CD4-positive, alpha-beta T cell treated with Interferon gamma for 1 hour (primary cell): ENCODE measurements around the gene EEF1AKMT2.

Experiments
- DNase-seq: peaks from one replicate; pipeline ENCODE4 v3.0.0-alpha.2; 2020

The EEF1AKMT2 gene

GRCh38 chr10:124717911-124718741 is 73.6 kb downstream of the EEF1AKMT2 start:
- DNase-seq, result peak; percentile 78

- no peak for DNase-seq
Measured at GRCh38 chr10:124717041-124717757, 74.5 kb downstream of the EEF1AKMT2 start.

DNA sequence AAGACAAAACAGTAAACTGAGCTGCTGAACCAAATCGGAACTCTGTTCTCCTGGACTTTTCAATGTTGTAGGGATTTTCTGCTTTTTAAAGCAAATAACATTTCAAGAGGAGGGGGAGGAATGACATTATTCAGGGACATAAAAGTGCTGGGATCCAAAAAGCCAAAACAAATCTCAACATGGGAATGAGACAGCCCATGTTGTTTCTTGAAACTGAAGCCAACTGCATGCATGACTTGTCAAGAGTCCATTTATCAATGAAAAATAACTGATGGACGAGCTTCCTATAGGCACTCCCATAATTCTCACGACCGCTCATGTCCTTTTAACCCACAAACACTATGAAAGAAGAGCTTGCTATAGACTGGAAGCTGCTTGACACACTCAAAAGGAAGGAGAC is 75.3 kb downstream of the EEF1AKMT2 start:
- DNase-seq, result no peak

GRCh38 chr10:124715439-124715838 is 76.2 kb downstream of the EEF1AKMT2 start:
- no peak for DNase-seq

DNA sequence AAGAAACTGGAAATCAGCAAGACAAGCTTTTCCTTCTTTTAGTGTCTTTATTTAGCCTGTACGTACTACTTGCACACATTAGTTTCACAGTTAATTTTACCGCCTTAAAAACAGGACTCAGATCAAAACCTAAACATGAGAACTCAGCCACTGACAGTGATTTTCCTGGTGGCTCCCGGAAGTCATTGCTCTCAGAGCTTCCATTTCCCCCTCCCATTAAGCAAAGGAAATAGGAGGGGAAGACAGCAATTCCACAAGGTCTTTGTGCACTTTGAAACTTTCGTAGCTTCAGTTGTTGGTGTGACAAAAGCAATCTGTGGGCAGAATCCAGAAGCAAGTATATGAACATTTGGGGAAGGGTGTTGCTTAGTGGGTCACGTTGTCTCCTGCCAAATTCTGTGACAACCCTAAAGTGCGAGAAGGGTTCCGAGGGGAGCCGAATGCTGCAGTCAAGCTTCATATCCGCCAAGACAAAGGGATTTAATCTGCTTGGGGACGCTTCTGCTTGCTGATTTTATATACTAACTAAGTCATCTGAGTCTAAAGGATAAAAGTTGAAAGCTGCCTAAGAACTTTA is 77.9 kb downstream of the EEF1AKMT2 start:
- DNase-seq, result no peak

- DNase-seq, result no peak
Measured at GRCh38 chr10:124712704-124713407, 78.8 kb downstream of the EEF1AKMT2 start.

DNA sequence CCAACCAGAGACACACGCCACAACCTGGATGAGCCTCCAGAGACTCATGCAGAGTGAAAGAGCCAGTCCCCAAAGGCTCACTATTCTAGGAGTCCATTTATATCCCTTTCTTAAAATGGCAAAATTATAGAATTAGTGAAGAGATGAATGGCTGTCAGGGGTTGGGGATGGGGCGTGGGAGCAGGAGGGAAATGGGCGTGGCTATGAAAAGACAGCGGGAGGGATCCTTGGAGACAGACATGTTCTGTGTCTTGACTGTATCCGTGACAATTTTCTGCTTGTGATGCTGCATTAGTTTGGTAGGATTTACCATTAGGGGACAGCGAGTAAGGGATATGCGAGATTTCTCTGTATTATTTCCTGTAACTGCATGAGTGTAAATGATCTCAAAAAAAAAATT is 80.5 kb downstream of the EEF1AKMT2 start:
- DNase-seq, result no peak

DNA sequence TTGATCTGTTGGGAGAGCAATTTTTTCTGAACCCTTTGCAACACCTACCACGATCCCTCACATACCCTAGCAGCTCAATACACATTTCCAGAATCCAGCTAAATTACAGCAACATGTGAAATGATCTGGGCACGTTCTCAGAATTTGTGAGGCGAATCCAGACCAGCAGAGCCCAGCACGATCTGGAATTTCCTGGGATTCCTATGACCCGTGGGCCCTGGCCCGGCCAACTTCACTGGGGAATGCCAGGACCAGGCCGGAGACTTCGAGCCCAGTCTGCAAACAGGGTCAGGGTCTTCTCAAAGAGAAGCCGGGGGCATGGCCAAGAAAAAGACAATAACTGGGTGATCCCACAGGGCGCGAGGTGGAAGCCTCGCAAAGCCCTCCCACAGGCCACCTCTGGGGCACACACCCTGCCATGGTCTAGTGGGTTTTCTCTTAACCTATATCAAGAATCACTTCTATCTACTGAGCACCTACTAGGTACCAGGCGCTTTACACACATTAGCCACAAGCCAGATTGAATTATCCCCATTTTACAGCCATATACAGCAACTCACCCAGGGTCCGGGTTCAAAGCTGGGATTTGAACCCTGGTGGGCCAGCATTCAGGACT is 81.3 kb downstream of the EEF1AKMT2 start:
- DNase-seq, result no peak

GRCh38 chr10:124709861-124710260 is 81.8 kb downstream of the EEF1AKMT2 start:
- no peak for DNase-seq

- no peak for DNase-seq
Measured at GRCh38 chr10:124708922-124709520, 82.7 kb downstream of the EEF1AKMT2 start.

DNA sequence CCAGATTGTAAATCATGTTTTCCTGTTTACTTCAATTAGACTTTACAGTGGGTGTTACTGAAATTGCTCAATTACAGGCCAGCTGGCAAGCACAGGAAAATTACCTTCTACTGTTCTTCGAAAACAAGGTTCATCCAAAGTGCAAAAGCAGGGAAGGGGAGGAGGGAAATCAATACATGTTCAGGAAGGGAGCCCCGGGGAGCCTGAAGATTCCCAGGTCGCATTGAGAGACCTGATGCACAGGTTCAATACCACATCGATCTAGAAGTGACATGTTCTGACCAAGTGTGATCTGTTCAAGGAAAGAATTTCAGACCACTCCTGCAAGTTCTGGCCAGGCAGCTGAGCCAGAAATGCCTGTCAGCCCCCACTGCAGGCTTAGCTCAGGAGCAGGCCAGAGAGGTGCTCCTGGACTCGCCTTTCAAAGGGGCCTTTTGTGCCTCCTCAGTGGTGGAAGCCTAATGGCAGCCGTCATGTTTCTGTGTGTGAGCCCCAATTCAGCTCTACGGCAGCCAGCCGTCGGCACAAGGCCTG is 83.4 kb downstream of the EEF1AKMT2 start:
- no peak for DNase-seq
